Measurements from ENCODE around the gene MERTK.

The MERTK gene

GRCh38 chr2:111944531-111945210 lies 46.3 kb downstream of the MERTK start:
- H2AFZ ChIP-seq (ENCODE audit: low read depth, low read length) = no peak overlapping the region
- H3K9me3 ChIP-seq (ENCODE audit: low read length) = no peaks in the 10 kb centered on the region
- no peak overlapping the region for H3K4me3 ChIP-seq (ENCODE audit: low read length)
- H3K27me3 ChIP-seq (ENCODE audit: insufficient read depth, low read length) = no peaks in the 10 kb centered on the region
- H3K4me1 ChIP-seq (ENCODE audit: insufficient read depth, low read length) = peaks cover 9% of the 10 kb centered on the region
- no peaks in the 10 kb centered on the region for H3K36me3 ChIP-seq (ENCODE audit: insufficient read depth, low read length)

- no peak overlapping the region for H3K4me3 ChIP-seq (ENCODE audit: low read length)
- H3K36me3 ChIP-seq (ENCODE audit: insufficient read depth, low read length) = no peaks in the 10 kb centered on the region
- no peaks in the 10 kb centered on the region for H3K27me3 ChIP-seq (ENCODE audit: insufficient read depth, low read length)
- H2AFZ ChIP-seq (ENCODE audit: low read depth, low read length) = no peak overlapping the region
- H3K9me3 ChIP-seq (ENCODE audit: low read length) = no peaks in the 10 kb centered on the region
- H3K4me1 ChIP-seq (ENCODE audit: insufficient read depth, low read length) = peaks cover 9% of the 10 kb centered on the region
Measured at GRCh38 chr2:111945444-111946293, 47.3 kb downstream of the MERTK start.

GRCh38 chr2:111946294-111947114 lies 48.1 kb downstream of the MERTK start:
- H3K27me3 ChIP-seq (ENCODE audit: insufficient read depth, low read length) = no peaks in the 10 kb centered on the region
- H3K36me3 ChIP-seq (ENCODE audit: insufficient read depth, low read length) = no peaks in the 10 kb centered on the region
- H2AFZ ChIP-seq (ENCODE audit: low read depth, low read length) = no peak overlapping the region
- H3K4me3 ChIP-seq (ENCODE audit: low read length) = no peak overlapping the region
- no peaks in the 10 kb centered on the region for H3K9me3 ChIP-seq (ENCODE audit: low read length)
- peaks cover 9% of the 10 kb centered on the region for H3K4me1 ChIP-seq (ENCODE audit: insufficient read depth, low read length)

- no peak overlapping the region for H3K4me3 ChIP-seq (ENCODE audit: low read length)
- no peaks in the 10 kb centered on the region for H3K9me3 ChIP-seq (ENCODE audit: low read length)
- H2AFZ ChIP-seq (ENCODE audit: low read depth, low read length) = no peak overlapping the region
- no peaks in the 10 kb centered on the region for H3K36me3 ChIP-seq (ENCODE audit: insufficient read depth, low read length)
- no peaks in the 10 kb centered on the region for H3K27me3 ChIP-seq (ENCODE audit: insufficient read depth, low read length)
- peaks cover 9% of the 10 kb centered on the region for H3K4me1 ChIP-seq (ENCODE audit: insufficient read depth, low read length)
Measured at GRCh38 chr2:111947219-111947618, 48.8 kb downstream of the MERTK start.

GRCh38 chr2:111948832-111949231 lies 50.4 kb downstream of the MERTK start:
- Histone ChIP-seq H3K9me3 (ENCODE audit: low read length) (no peaks in the 10 kb centered on the region), H3K4me1 (ENCODE audit: insufficient read depth, low read length) (peaks cover 9% of the 10 kb centered on the region), H3K27me3 (ENCODE audit: insufficient read depth, low read length) (no peaks in the 10 kb centered on the region), H3K4me3 (ENCODE audit: low read length) (no peak overlapping the region), H2AFZ (ENCODE audit: low read depth, low read length) (no peak overlapping the region), H3K36me3 (ENCODE audit: insufficient read depth, low read length) (no peaks in the 10 kb centered on the region)

- no peak overlapping the region for H3K4me3 ChIP-seq (ENCODE audit: low read length)
- H3K27me3 ChIP-seq (ENCODE audit: insufficient read depth, low read length) = no peaks in the 10 kb centered on the region
- H3K4me1 ChIP-seq (ENCODE audit: insufficient read depth, low read length) = peaks cover 22% of the 10 kb centered on the region
- no peaks in the 10 kb centered on the region for H3K36me3 ChIP-seq (ENCODE audit: insufficient read depth, low read length)
- no peaks in the 10 kb centered on the region for H3K9me3 ChIP-seq (ENCODE audit: low read length)
- no peak overlapping the region for H2AFZ ChIP-seq (ENCODE audit: low read depth, low read length)
Measured at GRCh38 chr2:111950236-111950635, 51.8 kb downstream of the MERTK start.

- Histone ChIP-seq H2AFZ (ENCODE audit: low read depth, low read length) (no peak overlapping the region), H3K4me3 (ENCODE audit: low read length) (no peak overlapping the region), H3K4me1 (ENCODE audit: insufficient read depth, low read length) (peaks cover 19% of the 10 kb centered on the region), H3K27me3 (ENCODE audit: insufficient read depth, low read length) (no peaks in the 10 kb centered on the region), H3K9me3 (ENCODE audit: low read length) (no peaks in the 10 kb centered on the region), H3K36me3 (ENCODE audit: insufficient read depth, low read length) (no peaks in the 10 kb centered on the region)
Measured at GRCh38 chr2:111951486-111951885, 53.1 kb downstream of the MERTK start.

GRCh38 chr2:111952871-111953452 lies 54.6 kb downstream of the MERTK start:
- Histone ChIP-seq H3K4me1 (ENCODE audit: insufficient read depth, low read length) (peaks cover 19% of the 10 kb centered on the region), H3K9me3 (ENCODE audit: low read length) (no peaks in the 10 kb centered on the region), H3K36me3 (ENCODE audit: insufficient read depth, low read length) (no peaks in the 10 kb centered on the region), H3K27me3 (ENCODE audit: insufficient read depth, low read length) (peaks cover 2% of the 10 kb centered on the region), H3K4me3 (ENCODE audit: low read length) (no peak overlapping the region), H2AFZ (ENCODE audit: low read depth, low read length) (no peak overlapping the region)

- no peak overlapping the region for H2AFZ ChIP-seq (ENCODE audit: low read depth, low read length)
- H3K36me3 ChIP-seq (ENCODE audit: insufficient read depth, low read length) = no peaks in the 10 kb centered on the region
- H3K4me3 ChIP-seq (ENCODE audit: low read length) = no peak overlapping the region
- H3K9me3 ChIP-seq (ENCODE audit: low read length) = no peaks in the 10 kb centered on the region
- H3K27me3 ChIP-seq (ENCODE audit: insufficient read depth, low read length) = peaks cover 6% of the 10 kb centered on the region
- peaks cover 19% of the 10 kb centered on the region for H3K4me1 ChIP-seq (ENCODE audit: insufficient read depth, low read length)
Measured at GRCh38 chr2:111954602-111955332, 56.4 kb downstream of the MERTK start.

GRCh38 chr2:111957872-111958354 lies 59.5 kb downstream of the MERTK start:
- peaks cover 19% of the 10 kb centered on the region for H3K4me1 ChIP-seq (ENCODE audit: insufficient read depth, low read length)
- H3K27me3 ChIP-seq (ENCODE audit: insufficient read depth, low read length) = peaks cover 6% of the 10 kb centered on the region
- H3K36me3 ChIP-seq (ENCODE audit: insufficient read depth, low read length) = no peaks in the 10 kb centered on the region
- H2AFZ ChIP-seq (ENCODE audit: low read depth, low read length) = no peak overlapping the region
- H3K4me3 ChIP-seq (ENCODE audit: low read length) = no peak overlapping the region
- no peaks in the 10 kb centered on the region for H3K9me3 ChIP-seq (ENCODE audit: low read length)

- H2AFZ ChIP-seq (ENCODE audit: low read depth, low read length) = no peak overlapping the region
- no peaks in the 10 kb centered on the region for H3K9me3 ChIP-seq (ENCODE audit: low read length)
Measured at GRCh38 chr2:111958901-111959300, 60.5 kb downstream of the MERTK start.

GRCh38 chr2:111961663-111962062 lies 63.3 kb downstream of the MERTK start:
- Histone ChIP-seq H2AFZ (ENCODE audit: low read depth, low read length) (no peak overlapping the region), H3K27me3 (ENCODE audit: insufficient read depth, low read length) (peaks cover 6% of the 10 kb centered on the region), H3K36me3 (ENCODE audit: insufficient read depth, low read length) (no peaks in the 10 kb centered on the region), H3K4me1 (ENCODE audit: insufficient read depth, low read length) (no peaks in the 10 kb centered on the region), H3K4me3 (ENCODE audit: low read length) (no peak overlapping the region), H3K9me3 (ENCODE audit: low read length) (no peaks in the 10 kb centered on the region)

More at GRCh38 chr2:111958901-111959300, 60.5 kb downstream of the MERTK start:
- peaks cover 6% of the 10 kb centered on the region for H3K27me3 ChIP-seq (ENCODE audit: insufficient read depth, low read length)
- H3K4me1 ChIP-seq (ENCODE audit: insufficient read depth, low read length) = peaks cover 19% of the 10 kb centered on the region
- H3K36me3 ChIP-seq (ENCODE audit: insufficient read depth, low read length) = no peaks in the 10 kb centered on the region
- H3K4me3 ChIP-seq (ENCODE audit: low read length) = no peak overlapping the region

Data from neuron (in vitro differentiated cells).